GM23248 (cell line): ENCODE results near the gene ASGR2.

Source experiments
- EZH2 ChIP-seq: fragments of 200-600 bp; sonication (generic); IDR thresholded peaks from 2 replicates; pipeline ENCODE4 v1.6.1; 2018; ENCODE audit warnings: antibody characterized with exemption, mild to moderate bottlenecking; ENCODE audit not compliant: insufficient read depth, poor library complexity, severe bottlenecking
- EZH2phosphoT487 ChIP-seq: fragments of 200-600 bp; sonication (generic); IDR thresholded peaks from 2 replicates; pipeline ENCODE4 v1.6.1; 2018; ENCODE audit warnings: antibody characterized with exemption, moderate library complexity, mild to moderate bottlenecking, low read depth; ENCODE audit not compliant: insufficient read depth

GRCh38 chr17:7129311-7129710 lies 14.7 kb upstream of the ASGR2 start:
- TF ChIP-seq EZH2 (no peak), EZH2phosphoT487 (no peak)
